Nephron (organoid): ENCODE results near the gene LPGAT1.

Experiments used
- H3K27ac Mint-ChIP-seq, 3 experiments: 2 replicates each; pipeline ENCODE4 v1.8.0; 2020; ENCODE audit warnings: mixed read lengths in 3 of 3, mild to moderate bottlenecking in 2 of 3, moderate library complexity in 1 of 3
- H3K27me3 Mint-ChIP-seq: 2 replicates; pipeline ENCODE4 v1.8.0; 2021; ENCODE audit warnings: low read depth, mild to moderate bottlenecking, moderate library complexity, mixed read lengths
- H3K36me3 Mint-ChIP-seq: 2 replicates; pipeline ENCODE4 v1.8.0; 2020; ENCODE audit warnings: low read depth, mixed read lengths
- H3K4me1 Mint-ChIP-seq: 2 replicates; pipeline ENCODE4 v1.8.0; 2020; ENCODE audit warnings: mixed read lengths
- H3K4me3 Mint-ChIP-seq, 3 experiments: 2 replicates each; pipeline ENCODE4 v1.8.0; 2020; ENCODE audit warnings: mild to moderate bottlenecking in 3 of 3, mixed read lengths in 3 of 3, moderate library complexity in 2 of 3
- H3K9me3 Mint-ChIP-seq: 2 replicates; pipeline ENCODE4 v1.8.0; 2020; ENCODE audit warnings: mixed read lengths
- TF ChIP-seq, protein P1 (sequence below), 3 experiments: fragments of 200-600 bp; sonication (generic); IDR thresholded peaks; one replicate each; pipeline ENCODE4 v1.5.0; 2021; ENCODE audit warnings: antibody characterized with exemption in 3 of 3; ENCODE audit not compliant: unreplicated experiment in 3 of 3

LPGAT1 gene

DNA sequence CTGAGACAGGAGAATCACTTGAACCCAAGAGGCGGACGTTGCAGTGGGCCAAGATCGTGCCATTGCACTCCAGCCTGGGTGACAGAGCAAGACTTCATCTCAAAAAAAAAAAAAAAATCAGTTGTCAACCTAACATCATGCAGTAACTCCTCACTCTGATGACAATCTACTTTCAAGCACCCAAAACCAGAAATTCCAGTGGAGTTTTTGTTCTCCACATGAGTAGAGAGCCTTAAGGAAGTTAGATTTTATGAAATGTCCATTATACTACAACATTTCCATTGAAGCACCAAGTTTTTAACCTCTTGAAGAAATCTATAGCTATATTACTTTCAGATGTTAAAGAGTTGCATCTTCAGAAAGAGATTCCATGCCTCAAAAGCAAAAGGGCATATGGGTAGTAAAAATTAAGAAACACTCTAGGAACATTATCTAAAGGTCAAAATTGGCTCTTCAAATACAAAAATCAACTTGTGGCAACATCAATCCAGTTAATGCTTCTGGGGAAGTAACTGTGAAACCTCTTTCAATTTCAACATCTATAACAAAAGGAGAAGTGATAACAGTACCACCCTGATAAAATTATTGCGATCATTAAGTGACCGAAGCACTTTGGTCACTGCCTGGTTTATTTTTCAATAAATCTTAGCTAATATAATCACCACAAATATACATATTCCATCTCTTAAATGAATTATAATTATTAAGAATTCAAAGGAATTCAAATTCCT is 7.7 kb downstream of the LPGAT1 start:
- Mint-ChIP-seq H3K27me3 (no peaks in the 10 kb centered on the region), H3K4me3 (no peak overlapping the region), H3K9me3 (peaks cover 5% of the 10 kb centered on the region), H3K27ac (no peak overlapping the region), H3K36me3 (peaks cover 67% of the 10 kb centered on the region), H3K4me1 (peaks cover 9% of the 10 kb centered on the region)
- TF ChIP-seq, protein P1, sequence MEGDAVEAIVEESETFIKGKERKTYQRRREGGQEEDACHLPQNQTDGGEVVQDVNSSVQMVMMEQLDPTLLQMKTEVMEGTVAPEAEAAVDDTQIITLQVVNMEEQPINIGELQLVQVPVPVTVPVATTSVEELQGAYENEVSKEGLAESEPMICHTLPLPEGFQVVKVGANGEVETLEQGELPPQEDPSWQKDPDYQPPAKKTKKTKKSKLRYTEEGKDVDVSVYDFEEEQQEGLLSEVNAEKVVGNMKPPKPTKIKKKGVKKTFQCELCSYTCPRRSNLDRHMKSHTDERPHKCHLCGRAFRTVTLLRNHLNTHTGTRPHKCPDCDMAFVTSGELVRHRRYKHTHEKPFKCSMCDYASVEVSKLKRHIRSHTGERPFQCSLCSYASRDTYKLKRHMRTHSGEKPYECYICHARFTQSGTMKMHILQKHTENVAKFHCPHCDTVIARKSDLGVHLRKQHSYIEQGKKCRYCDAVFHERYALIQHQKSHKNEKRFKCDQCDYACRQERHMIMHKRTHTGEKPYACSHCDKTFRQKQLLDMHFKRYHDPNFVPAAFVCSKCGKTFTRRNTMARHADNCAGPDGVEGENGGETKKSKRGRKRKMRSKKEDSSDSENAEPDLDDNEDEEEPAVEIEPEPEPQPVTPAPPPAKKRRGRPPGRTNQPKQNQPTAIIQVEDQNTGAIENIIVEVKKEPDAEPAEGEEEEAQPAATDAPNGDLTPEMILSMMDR (IDR thresholded peaks at IDR 0.05; ENCODE audit: unreplicated experiment in 3 of 3) = no peak

DNA sequence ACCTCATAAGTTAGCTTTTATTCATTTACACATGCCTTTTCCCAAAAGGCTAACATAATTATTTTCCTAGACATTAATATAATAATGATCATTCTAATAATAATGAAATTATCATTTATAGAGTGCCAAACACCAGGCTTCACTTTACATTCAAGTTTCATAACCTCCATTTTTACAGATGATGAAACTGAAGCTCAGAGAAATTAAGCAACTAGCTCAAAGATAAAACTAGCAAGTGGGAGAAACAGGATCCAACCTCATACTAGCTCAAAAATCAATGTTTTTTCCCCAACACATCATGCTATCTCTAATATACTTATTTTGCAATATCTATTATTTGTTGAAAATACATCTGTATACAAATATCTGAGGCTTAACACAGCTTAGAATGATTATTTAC is 14.0 kb downstream of the LPGAT1 start:
- peaks cover 45% of the 10 kb centered on the region for H3K36me3 Mint-ChIP-seq
- TF ChIP-seq, protein P1 (IDR thresholded peaks at IDR 0.05; ENCODE audit: unreplicated experiment in 3 of 3) = no peak
- no peaks in the 10 kb centered on the region for H3K4me1 Mint-ChIP-seq
- H3K27me3 Mint-ChIP-seq = no peaks in the 10 kb centered on the region
- H3K9me3 Mint-ChIP-seq = peaks cover 5% of the 10 kb centered on the region
- H3K4me3 Mint-ChIP-seq = no peak overlapping the region
- no peak overlapping the region for H3K27ac Mint-ChIP-seq

DNA sequence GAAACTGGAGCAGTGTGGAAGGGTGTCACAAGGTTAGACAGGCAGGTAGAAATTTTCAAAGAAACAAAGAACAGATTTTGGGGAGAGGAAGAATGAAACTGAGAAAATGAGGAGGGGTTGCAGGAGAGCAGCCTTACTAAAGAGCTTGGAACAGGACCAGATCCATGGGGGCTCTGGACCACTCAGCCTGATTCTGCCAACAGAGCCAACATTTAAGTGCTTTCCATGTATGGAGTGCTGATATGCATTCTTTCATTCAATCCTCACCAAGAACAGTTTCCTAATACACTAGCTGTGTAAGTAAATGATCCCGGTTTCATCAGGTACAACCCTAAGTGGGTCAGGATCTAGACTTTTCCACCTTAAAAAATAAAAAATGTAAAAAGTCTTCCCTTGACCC is 16.2 kb downstream of the LPGAT1 start:
- H3K4me1 Mint-ChIP-seq = no peaks in the 10 kb centered on the region
- H3K36me3 Mint-ChIP-seq = peaks cover 44% of the 10 kb centered on the region
- no peak overlapping the region for H3K27ac Mint-ChIP-seq
- no peaks in the 10 kb centered on the region for H3K27me3 Mint-ChIP-seq
- H3K9me3 Mint-ChIP-seq = peaks cover under 1% of the 10 kb centered on the region
- TF ChIP-seq, protein P1 (IDR thresholded peaks at IDR 0.05; ENCODE audit: unreplicated experiment in 3 of 3) = no peak
- H3K4me3 Mint-ChIP-seq = no peak overlapping the region

DNA sequence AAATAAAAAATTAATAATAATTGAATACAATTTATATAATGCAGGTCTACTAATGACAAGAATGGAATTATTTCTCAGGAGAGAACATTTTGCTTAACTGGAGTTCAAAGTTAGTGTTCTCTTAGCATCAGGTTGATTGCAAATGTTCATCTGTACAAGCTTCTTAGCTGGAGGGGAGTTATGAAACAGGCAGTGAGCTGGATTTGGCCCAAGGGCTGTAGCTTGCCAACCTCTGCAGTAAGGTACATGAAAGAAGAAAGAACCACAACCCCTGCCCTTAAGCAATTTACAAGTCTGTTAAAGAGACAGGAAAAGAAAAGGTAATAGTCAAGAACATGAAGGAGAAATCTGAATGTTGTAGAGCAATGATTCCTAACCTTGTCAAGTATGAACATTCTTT is 17.0 kb downstream of the LPGAT1 start:
- peaks cover 44% of the 10 kb centered on the region for H3K36me3 Mint-ChIP-seq
- TF ChIP-seq, protein P1 (IDR thresholded peaks at IDR 0.05; ENCODE audit: unreplicated experiment in 3 of 3) = no peak
- H3K9me3 Mint-ChIP-seq = peaks cover 3% of the 10 kb centered on the region
- H3K4me3 Mint-ChIP-seq = no peak overlapping the region
- H3K4me1 Mint-ChIP-seq = no peaks in the 10 kb centered on the region
- no peaks in the 10 kb centered on the region for H3K27me3 Mint-ChIP-seq
- no peak overlapping the region for H3K27ac Mint-ChIP-seq

DNA sequence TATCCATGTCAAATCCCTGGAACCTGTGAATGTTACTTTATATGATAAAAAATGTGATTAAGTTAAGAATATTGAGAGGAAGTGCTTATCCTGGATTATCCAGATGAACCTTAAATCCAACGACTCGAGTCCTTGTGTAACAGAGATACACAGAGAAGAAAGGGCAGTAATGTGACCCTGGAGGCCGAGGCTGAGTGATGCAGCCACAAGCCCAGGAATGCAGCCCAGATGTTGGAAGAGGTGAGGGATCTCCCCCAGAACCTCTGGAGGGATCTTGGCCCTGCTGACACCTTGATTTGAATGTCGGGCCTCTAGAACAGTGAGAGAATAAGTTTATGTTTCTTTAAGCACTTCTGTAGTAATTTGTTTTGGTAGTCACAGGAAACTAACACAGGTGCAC is 18.0 kb downstream of the LPGAT1 start:
- H3K4me1 Mint-ChIP-seq = no peaks in the 10 kb centered on the region
- H3K27me3 Mint-ChIP-seq = no peaks in the 10 kb centered on the region
- H3K9me3 Mint-ChIP-seq = peaks cover 6% of the 10 kb centered on the region
- no peak overlapping the region for H3K4me3 Mint-ChIP-seq
- TF ChIP-seq, protein P1 (IDR thresholded peaks at IDR 0.05; ENCODE audit: unreplicated experiment in 3 of 3) = no peak
- peaks cover 48% of the 10 kb centered on the region for H3K36me3 Mint-ChIP-seq
- H3K27ac Mint-ChIP-seq = no peak overlapping the region

DNA sequence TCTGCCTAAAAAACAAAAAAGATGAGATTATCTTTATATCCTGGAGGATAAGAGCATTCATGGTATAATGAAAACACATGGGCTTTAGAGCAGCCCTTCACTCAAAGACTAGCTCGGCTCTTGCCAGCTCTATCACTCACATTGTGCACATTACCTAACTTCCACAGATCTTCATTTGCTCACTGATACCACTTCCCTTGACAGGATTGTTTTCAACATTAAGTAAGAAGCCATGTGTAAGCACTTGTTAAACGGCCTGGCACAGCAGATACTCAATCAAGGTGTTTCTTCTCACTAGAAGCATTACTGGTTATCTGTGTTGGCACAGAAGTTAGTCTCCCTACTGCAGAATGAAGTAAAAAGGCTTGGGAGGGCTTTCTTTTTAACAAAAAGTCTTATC is 18.7 kb downstream of the LPGAT1 start:
- H3K4me1 Mint-ChIP-seq = no peaks in the 10 kb centered on the region
- TF ChIP-seq, protein P1 (IDR thresholded peaks at IDR 0.05; ENCODE audit: unreplicated experiment in 3 of 3) = no peak
- no peaks in the 10 kb centered on the region for H3K27me3 Mint-ChIP-seq
- no peak overlapping the region for H3K4me3 Mint-ChIP-seq
- peaks cover 56% of the 10 kb centered on the region for H3K36me3 Mint-ChIP-seq
- no peak overlapping the region for H3K27ac Mint-ChIP-seq
- H3K9me3 Mint-ChIP-seq = peaks cover 12% of the 10 kb centered on the region
